ENCODE data around the gene SERPINI1.
A peak's percentile ranks its signal among the peaks of the same experiment; 100 is the strongest.

SERPINI1 gene, protein sequence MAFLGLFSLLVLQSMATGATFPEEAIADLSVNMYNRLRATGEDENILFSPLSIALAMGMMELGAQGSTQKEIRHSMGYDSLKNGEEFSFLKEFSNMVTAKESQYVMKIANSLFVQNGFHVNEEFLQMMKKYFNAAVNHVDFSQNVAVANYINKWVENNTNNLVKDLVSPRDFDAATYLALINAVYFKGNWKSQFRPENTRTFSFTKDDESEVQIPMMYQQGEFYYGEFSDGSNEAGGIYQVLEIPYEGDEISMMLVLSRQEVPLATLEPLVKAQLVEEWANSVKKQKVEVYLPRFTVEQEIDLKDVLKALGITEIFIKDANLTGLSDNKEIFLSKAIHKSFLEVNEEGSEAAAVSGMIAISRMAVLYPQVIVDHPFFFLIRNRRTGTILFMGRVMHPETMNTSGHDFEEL

DNA sequence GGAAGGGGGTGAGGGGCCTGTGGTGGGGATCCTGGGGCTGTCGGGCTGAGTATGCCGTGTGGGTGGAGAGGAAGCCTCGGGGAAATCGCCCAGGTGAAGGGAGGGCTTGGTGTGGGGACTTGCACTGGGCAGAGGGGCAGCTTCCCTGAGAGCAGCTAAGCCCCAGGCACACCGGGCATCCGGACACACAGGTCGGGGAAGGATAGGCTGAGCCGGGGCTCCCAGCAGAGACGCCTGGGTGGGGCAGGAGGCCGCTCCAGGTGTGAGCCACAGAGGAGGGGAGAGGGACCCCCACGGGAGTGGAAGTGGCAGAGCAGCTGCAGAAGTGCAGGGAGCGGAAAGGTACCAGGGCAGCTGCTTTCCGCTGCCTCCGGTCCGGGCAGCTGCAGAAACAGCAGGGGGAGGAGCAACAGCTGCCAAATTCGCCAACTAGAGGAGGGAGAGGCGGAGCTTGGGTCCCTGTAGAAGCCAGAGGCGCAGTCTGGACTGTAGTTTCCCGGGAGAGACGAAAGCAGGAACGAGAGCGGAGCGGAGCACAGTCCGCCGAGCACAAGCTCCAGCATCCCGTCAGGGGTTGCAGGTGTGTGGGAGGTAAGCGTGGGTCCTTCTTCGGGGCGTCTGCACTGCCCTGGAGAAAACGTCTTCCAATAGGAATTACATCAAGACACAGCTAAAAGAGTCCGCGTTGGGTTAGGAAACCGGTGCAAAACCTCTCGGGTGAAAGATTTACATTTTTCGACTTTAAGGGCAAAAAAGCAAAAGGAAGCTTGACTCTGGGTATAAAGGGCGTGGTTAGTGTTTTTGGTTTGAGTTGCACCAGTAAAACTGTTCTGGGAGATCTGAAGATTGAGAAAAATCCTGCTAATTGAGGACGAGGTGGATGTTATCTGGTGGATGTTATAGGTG lies at the start of gene SERPINI1:
Gene SERPINI1, plus strand, starts transcription at position 489 of the 906 bp plus-strand sequence. CDS start 53,408 bp downstream, outside the sequence.
- DNase-seq (ENCODE audit: low read depth, low spot score): peak; percentile 71

GRCh38 chr3:167691366-167691765 lies 44.2 kb upstream of the SERPINI1 start:
- DNase-seq (ENCODE audit: low read depth, low spot score): no peak

GRCh38 chr3:167694121-167694520 lies 41.4 kb upstream of the SERPINI1 start:
- DNase-seq (ENCODE audit: low read depth, low spot score): no peak

DNA sequence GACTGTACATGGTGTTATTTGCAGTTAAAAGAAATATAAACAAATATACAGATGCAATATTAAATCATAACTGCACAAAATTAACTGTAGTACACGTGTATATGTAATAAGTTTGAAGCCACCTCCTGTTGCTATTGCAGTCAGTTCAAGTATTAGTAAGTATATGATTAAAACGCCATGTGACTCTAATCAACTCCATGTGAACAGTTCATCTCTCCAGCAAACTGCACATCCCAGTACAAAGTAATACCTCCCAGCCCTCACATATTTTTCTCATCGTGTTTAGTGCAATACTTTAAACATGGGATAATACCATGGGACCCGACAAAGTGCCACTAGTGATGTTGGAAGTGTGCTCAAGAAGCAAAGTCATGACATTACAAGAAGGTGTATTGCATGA lies 35.5 kb upstream of the SERPINI1 start:
- no peak for DNase-seq (ENCODE audit: low read depth, low spot score)

DNA sequence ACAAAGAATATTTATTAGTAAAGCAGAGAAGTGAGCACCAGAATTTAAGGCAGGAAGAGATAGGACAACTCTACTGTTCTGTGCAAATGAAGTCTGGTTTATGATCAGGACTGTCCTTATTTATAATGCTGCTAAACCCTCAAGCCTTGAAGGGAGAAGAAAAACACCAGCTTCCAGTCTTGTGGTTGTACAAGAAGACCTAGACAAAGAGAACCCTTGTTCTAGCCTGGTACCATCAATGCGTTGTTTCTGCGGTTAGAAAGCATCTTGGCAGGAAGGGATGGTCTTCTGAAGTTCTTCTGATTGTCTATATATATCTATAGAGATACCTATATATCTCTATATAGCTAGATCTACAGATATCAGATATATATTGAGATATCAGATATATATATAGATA lies 34.6 kb upstream of the SERPINI1 start:
- DNase-seq (ENCODE audit: low read depth, low spot score): no peak

DNA sequence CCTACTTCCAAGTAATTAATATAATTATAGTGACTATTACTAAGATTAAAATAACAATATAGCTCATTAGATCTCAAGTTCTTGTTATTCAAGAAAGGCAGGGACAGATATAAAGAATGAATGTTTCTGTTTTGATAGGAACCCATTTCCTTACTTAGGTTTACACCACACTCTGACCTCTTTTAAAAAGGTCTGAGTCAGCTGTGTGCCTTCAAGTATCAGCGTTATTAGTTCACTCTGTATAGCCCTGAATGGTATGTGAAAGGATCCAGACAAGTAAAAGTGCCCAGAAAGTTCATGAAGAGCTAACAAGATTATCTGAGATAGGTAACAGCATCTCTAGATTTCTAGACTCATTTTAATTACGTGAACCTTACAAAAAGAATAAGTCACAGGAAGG lies 29.7 kb upstream of the SERPINI1 start:
- no peak for DNase-seq (ENCODE audit: low read depth, low spot score)

DNA sequence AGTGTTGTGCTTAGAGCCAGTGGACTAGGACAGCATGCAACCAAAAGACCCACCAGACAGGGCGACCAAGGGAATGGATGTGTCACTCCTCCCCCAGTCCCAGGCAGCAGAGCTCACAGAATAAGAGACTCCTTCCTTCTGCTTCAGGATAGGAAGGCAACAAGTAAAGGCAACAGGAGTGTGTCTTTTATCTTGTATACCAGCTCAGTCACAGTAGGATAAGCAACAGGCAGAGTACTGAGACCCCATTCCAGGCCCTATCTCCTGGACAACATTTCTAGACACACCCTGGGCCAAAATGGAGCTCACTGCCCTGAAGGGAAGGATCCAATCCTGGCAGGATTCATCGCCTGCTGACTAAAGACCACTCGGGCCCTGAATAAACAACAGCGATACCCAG lies 25.8 kb upstream of the SERPINI1 start:
- DNase-seq (ENCODE audit: low read depth, low spot score): no peak

DNA sequence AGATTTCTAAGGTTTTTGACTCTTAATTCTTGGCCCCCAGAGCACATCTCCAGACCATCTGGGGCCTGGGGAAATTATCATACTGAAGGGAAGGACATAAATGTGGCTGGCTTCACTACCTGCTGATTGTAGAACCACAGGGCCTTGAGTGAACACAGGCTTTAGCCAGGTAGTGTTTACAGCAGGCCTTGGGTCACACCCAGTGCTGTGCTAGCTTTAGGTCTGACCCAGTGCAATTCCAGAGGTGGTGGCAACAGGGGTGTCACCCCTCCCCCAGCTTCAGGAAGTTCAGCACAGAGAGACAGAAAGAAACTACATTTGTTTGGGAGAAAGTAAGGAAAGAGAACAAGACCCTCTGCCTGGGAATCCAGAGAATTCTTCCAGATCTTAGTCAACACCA lies 25.0 kb upstream of the SERPINI1 start:
- no peak for DNase-seq (ENCODE audit: low read depth, low spot score)

DNA sequence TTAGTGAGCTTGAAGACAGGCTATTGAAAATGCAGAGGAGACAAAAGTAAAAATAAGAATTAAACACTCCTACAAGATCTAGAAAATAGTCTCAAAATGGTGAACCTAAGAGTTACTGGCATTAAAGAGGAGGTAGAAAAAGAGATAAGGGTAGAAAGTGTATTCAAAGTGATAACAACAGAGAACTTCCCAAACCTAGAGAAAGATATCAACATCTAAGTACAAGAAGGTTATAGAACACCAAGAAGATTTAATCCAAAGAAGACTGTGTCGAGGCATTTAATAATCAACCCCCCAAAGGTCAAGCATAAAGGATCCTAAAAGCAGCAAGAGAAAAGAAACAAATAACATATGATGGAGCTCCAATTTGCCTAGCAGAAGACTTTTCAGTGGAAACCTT lies 24.1 kb upstream of the SERPINI1 start:
- no peak for DNase-seq (ENCODE audit: low read depth, low spot score)

DNA sequence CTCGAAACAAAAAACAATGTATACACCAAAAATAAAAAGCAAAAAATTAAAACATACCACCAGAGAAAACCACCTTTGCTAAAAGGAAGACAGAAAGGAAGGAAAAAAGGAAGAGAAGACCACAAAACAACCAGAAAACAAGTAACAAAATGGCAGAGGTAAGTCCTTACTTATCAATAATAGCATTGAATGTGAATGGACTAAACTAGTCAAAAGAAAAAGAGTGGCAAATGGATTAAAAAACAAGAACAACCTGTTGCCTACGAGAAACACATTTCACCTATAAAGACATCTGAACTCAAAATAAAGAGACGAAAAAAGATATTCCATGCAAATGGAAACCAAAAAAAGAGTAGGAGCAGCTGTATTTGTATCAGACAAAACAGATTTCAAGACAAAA lies 23.1 kb upstream of the SERPINI1 start:
- DNase-seq (ENCODE audit: low read depth, low spot score): no peak

- no peak for DNase-seq (ENCODE audit: low read depth, low spot score)
Measured at GRCh38 chr3:167714871-167715270, 20.6 kb upstream of the SERPINI1 start.

- DNase-seq (ENCODE audit: low read depth, low spot score): no peak
Measured at GRCh38 chr3:167716920-167717319, 18.6 kb upstream of the SERPINI1 start.

DNA sequence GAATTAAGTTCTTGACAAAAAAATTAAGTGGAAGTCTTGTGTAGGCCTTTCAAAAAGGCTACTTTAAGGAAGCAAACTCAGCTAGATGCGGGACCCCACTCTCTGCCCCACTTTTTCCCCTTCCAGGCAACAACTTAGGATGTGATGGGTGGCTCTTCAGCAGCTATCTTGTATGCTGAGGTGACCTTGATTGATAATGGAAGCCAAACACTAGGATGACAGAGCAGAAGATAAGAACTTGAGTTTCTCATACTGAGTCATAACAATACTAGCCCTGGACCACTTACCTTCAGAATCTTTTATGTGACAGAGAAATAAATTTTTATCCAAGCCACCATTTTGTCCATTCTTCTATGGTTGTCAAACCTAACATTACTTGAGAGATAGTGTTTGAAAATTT lies 16.9 kb upstream of the SERPINI1 start:
- DNase-seq (ENCODE audit: low read depth, low spot score): no peak

GRCh38 chr3:167723025-167723512 lies 12.5 kb upstream of the SERPINI1 start:
- no peak for DNase-seq (ENCODE audit: low read depth, low spot score)

- no peak for DNase-seq (ENCODE audit: low read depth, low spot score)
Measured at GRCh38 chr3:167723872-167724271, 11.6 kb upstream of the SERPINI1 start.

DNA sequence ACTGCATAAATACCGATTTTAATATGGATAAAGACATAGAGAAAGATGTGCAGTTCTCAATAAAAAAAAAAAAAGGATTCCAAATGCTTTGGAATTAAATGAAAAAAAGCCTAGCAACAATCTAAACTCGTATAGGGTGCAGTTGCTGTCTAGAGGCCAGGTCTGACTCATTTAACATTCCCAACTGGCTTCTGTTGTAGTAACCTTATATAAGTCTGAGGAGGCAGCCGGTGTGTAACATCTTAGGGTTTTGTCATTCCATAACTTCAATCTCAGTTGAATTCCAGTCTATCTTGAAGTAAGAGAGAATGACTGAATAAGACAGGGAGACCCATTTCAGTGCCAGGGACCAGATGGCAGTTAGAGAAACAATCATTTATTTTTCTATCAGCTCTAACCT lies 7.3 kb upstream of the SERPINI1 start:
- no peak for DNase-seq (ENCODE audit: low read depth, low spot score)

DNA sequence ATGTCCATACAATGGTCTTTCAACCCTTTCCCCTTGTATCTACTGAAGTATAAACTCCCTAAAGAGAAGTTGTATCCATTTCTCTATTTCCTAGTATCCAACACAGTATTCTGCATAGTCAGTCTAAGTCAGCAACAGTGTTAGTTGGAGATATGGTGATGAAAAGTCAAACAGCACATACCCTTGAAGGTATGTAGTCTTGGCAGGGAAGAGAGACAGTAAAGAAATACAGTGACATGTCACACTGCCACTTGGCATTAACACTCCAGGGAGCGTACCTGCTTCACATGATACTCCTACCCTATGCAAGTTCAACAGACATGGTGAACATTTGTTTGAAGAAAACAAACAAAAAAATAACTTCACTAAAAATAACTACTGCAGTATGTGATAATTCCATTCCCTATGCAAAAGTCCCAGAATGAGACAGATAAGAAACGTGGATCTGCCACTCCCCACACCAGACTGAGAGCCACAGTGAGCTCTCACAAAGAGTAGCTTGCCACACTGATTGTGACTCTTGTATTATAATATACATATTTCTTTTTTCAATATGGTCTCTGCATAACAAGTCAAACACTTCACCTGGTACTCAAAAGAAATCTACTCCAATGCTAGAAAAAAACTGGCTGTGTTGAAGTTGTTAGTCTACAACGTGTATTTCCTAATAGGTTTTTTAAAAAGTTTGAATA lies 6.7 kb upstream of the SERPINI1 start:
- DNase-seq (ENCODE audit: low read depth, low spot score): no peak

- no peak for DNase-seq (ENCODE audit: low read depth, low spot score)
Measured at GRCh38 chr3:167729591-167729990, 5.9 kb upstream of the SERPINI1 start.

DNA sequence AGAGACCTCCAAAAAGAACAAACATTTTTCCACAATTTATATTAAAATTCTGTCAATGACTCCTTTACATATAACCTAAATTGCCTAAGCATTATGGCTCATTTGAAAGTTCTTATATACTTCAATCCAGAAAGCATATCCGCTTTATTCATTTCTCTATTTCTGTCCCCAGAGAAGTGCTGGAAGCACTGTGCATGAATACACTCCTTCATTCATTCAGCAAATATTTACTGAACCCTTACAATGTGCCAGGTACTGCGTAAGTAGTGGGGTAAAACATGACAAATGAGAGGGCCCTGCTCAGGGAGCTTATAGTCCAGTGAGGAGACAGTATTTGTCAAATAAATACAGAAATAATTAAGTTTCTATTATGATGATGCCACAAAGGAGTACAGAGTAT lies 4.1 kb upstream of the SERPINI1 start:
- no peak for DNase-seq (ENCODE audit: low read depth, low spot score)

DNA sequence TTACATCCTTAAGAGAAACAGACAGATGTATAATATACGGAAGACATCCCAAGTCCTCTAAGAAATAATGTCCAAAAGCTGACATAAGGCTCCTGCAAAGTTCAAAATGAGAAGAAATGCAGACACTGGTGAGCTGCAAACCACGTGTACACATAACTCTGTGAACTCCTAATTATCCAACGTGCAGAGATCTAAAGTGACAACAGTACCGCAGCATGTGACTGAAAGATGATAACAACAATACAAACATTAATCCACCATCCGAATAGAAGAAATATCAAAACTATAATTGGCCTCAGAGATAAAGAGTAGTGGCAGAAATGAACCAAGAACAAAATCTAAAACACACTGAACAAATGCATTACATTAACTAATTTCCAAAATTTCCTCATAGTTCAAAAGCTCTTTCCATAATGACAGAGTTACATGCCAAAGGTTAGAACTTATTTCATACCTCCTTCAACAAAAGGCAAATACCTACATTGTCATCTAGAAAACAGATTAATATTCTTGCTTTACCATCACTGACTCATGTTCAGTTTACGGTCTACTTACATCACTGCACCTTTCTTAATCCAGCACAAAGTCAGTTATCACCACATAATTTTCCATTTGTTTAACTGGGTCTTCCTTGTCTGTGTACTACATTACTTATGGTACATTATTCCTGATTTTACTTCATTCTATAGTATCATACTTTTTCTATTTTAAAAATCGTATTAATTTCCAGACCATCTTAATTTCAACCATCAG lies 3.0 kb upstream of the SERPINI1 start:
- DNase-seq (ENCODE audit: low read depth, low spot score): no peak

DNA sequence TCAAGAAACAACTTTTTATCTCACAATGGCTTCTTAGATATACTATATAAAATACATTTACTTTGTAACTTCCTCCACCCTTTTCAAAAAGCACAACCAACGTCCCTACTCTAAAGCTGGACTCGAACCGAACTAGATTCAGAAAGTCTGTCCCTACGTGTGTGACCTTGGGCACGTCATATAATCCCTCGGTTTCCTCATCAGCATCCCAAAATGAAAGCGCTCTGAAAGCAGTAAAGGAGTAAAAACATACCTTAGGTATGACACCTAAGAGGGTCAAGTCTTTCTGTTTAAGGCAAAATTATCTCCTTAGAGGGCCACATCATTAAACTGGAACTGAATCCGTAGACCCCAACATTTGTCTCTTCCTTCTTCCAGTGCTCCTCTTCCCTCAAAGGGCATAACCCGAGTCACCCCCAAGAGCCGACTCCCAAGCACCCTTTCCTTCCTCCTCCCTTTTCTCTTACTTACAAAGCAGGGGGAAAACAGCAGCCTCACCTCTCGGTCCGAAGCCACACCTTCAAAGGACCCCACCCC lies 1.5 kb upstream of the SERPINI1 start:
- no peak for DNase-seq (ENCODE audit: low read depth, low spot score)
